ENCODE results near the gene EMCN. TPM values are rescaled to one million over a fixed set of nuclear protein-coding genes. Genes with fewer than 3 reads are reported as not detected.

EMCN gene
- total RNA-seq, 1 donor from 2014 or later: not detected

- peak; percentile 12 for DNase-seq (ENCODE audit: low read depth)
- H2AFZ ChIP-seq (ENCODE audit: low read depth, low read length): no peak overlapping the region
- no peak overlapping the region for H3K4me3 Mint-ChIP-seq (ENCODE audit: unreplicated experiment)
Observed at GRCh38 chr4:100420571-100420970, 97.3 kb downstream of the EMCN start.

GRCh38 chr4:100417565-100417964 lies 100.3 kb downstream of the EMCN start:
- no peaks in the 10 kb centered on the region for H4K20me1 ChIP-seq (ENCODE audit: insufficient read depth, low read length)
- H3K36me3 ChIP-seq (ENCODE audit: insufficient read depth, low read length): no peaks in the 10 kb centered on the region
- no peak overlapping the region for H3K4me3 Mint-ChIP-seq (ENCODE audit: unreplicated experiment)
- DNase-seq (ENCODE audit: low read depth) (peak; percentile 48), FAIRE-seq (no peak)
- no peaks in the 10 kb centered on the region for H3K4me1 ChIP-seq (ENCODE audit: insufficient read depth, low read length)
- H3K36me3 Mint-ChIP-seq (ENCODE audit: low read depth, unreplicated experiment): no peaks in the 10 kb centered on the region
- H3K27ac ChIP-seq (ENCODE audit: low read depth, low read length): no peak overlapping the region
- H3K9me3 ChIP-seq (ENCODE audit: insufficient read depth, low read depth, low read length): no peaks in the 10 kb centered on the region
- no peaks in the 10 kb centered on the region for H3K79me2 ChIP-seq (ENCODE audit: insufficient read depth, low read length)
- no peak for TF ChIP-seq EZH2 (IDR thresholded peaks at IDR 0.05; ENCODE audit: insufficient read depth, low read length)
- TF ChIP-seq CTCF (IDR thresholded peaks at IDR 0.05; ENCODE audit: insufficient read depth, low read depth, low read length): no peak
- no peak overlapping the region for H3K27ac Mint-ChIP-seq (ENCODE audit: unreplicated experiment)
- no peaks in the 10 kb centered on the region for H3K9me3 Mint-ChIP-seq (ENCODE audit: unreplicated experiment)
- H3K4me1 Mint-ChIP-seq (ENCODE audit: low read depth, unreplicated experiment): peaks cover 13% of the 10 kb centered on the region
- no peaks in the 10 kb centered on the region for H3K27me3 Mint-ChIP-seq (ENCODE audit: low read depth, unreplicated experiment)
- no peak overlapping the region for H3K4me3 ChIP-seq (ENCODE audit: insufficient read depth, low read depth, low read length)
- H2AFZ ChIP-seq (ENCODE audit: low read depth, low read length): no peak overlapping the region
- H3K27me3 ChIP-seq (ENCODE audit: insufficient read depth, low read length): no peaks in the 10 kb centered on the region
- no peak overlapping the region for H3K9ac ChIP-seq (ENCODE audit: low read length)
- H3K4me2 ChIP-seq (ENCODE audit: low read length): no peak overlapping the region

More at GRCh38 chr4:100420571-100420970, 97.3 kb downstream of the EMCN start:
- H3K27me3 ChIP-seq (ENCODE audit: insufficient read depth, low read length): no peaks in the 10 kb centered on the region
- no peaks in the 10 kb centered on the region for H4K20me1 ChIP-seq (ENCODE audit: insufficient read depth, low read length)
- no peak overlapping the region for H3K27ac ChIP-seq (ENCODE audit: low read depth, low read length)
- no peaks in the 10 kb centered on the region for H3K9me3 ChIP-seq (ENCODE audit: insufficient read depth, low read depth, low read length)
- no peak overlapping the region for H3K4me3 ChIP-seq (ENCODE audit: insufficient read depth, low read depth, low read length)
- FAIRE-seq: no peak
- no peaks in the 10 kb centered on the region for H3K4me1 ChIP-seq (ENCODE audit: insufficient read depth, low read length)
- H3K9ac ChIP-seq (ENCODE audit: low read length): no peak overlapping the region
- H3K4me2 ChIP-seq (ENCODE audit: low read length): no peak overlapping the region
- no peaks in the 10 kb centered on the region for H3K79me2 ChIP-seq (ENCODE audit: insufficient read depth, low read length)
- H3K36me3 ChIP-seq (ENCODE audit: insufficient read depth, low read length): no peaks in the 10 kb centered on the region
- no peak overlapping the region for H3K27ac Mint-ChIP-seq (ENCODE audit: unreplicated experiment)
- TF ChIP-seq EZH2 (IDR thresholded peaks at IDR 0.05; ENCODE audit: insufficient read depth, low read length) (no peak), CTCF (IDR thresholded peaks at IDR 0.05; ENCODE audit: insufficient read depth, low read depth, low read length) (no peak)
- peaks cover 15% of the 10 kb centered on the region for H3K4me1 Mint-ChIP-seq (ENCODE audit: low read depth, unreplicated experiment)
- H3K27me3 Mint-ChIP-seq (ENCODE audit: low read depth, unreplicated experiment): no peaks in the 10 kb centered on the region
- H3K36me3 Mint-ChIP-seq (ENCODE audit: low read depth, unreplicated experiment): no peaks in the 10 kb centered on the region
- H3K9me3 Mint-ChIP-seq (ENCODE audit: unreplicated experiment): no peaks in the 10 kb centered on the region

GRCh38 chr4:100414016-100414790 lies 103.6 kb downstream of the EMCN start:
- Histone ChIP-seq H3K9me3 (ENCODE audit: insufficient read depth, low read depth, low read length) (no peaks in the 10 kb centered on the region), H2AFZ (ENCODE audit: low read depth, low read length) (no peak overlapping the region), H3K4me2 (ENCODE audit: low read length) (no peak overlapping the region), H3K79me2 (ENCODE audit: insufficient read depth, low read length) (no peaks in the 10 kb centered on the region), H3K4me1 (ENCODE audit: insufficient read depth, low read length) (no peaks in the 10 kb centered on the region), H3K27ac (ENCODE audit: low read depth, low read length) (no peak overlapping the region), H3K4me3 (ENCODE audit: insufficient read depth, low read depth, low read length) (no peak overlapping the region), H3K27me3 (ENCODE audit: insufficient read depth, low read length) (no peaks in the 10 kb centered on the region), H3K9ac (ENCODE audit: low read length) (no peak overlapping the region), H4K20me1 (ENCODE audit: insufficient read depth, low read length) (no peaks in the 10 kb centered on the region), H3K36me3 (ENCODE audit: insufficient read depth, low read length) (no peaks in the 10 kb centered on the region)
- no peak overlapping the region for H3K27ac Mint-ChIP-seq (ENCODE audit: unreplicated experiment)
- H3K9me3 Mint-ChIP-seq (ENCODE audit: unreplicated experiment): no peaks in the 10 kb centered on the region
- H3K4me3 Mint-ChIP-seq (ENCODE audit: unreplicated experiment): no peak overlapping the region
- no peaks in the 10 kb centered on the region for H3K36me3 Mint-ChIP-seq (ENCODE audit: low read depth, unreplicated experiment)
- TF ChIP-seq CTCF (IDR thresholded peaks at IDR 0.05; ENCODE audit: insufficient read depth, low read depth, low read length) (no peak), EZH2 (IDR thresholded peaks at IDR 0.05; ENCODE audit: insufficient read depth, low read length) (no peak)
- peaks cover 8% of the 10 kb centered on the region for H3K4me1 Mint-ChIP-seq (ENCODE audit: low read depth, unreplicated experiment)
- no peaks in the 10 kb centered on the region for H3K27me3 Mint-ChIP-seq (ENCODE audit: low read depth, unreplicated experiment)
- peak; percentile 24 for DNase-seq (ENCODE audit: low read depth)
- peak; percentile 64 for FAIRE-seq
